K562 (cell line): Measurements from ENCODE around the gene STIM1. TPM values are rescaled to one million over a fixed set of nuclear protein-coding genes. Genes with fewer than 3 reads are reported as not detected.

Experiments
- CEBPG ChIP-seq, 3 experiments: fragments of 200-800 bp in 1 of 3; sonication (Bioruptor generic) in 1 of 3; sonication (generic) in 1 of 3; formaldehyde crosslinking in 1 of 3; IDR thresholded peaks in 2 of 3; conservative IDR thresholded peaks in 1 of 3; 2 replicates each; pipeline versions ENCODE4 v1.6.1 to v1.8.0; 2016 to 2022; ENCODE audit warnings: missing compliant biosample characterization in 2 of 3, missing genetic modification characterization in 2 of 3, mild to moderate bottlenecking in 1 of 3, missing genetic modification reagents in 1 of 3
- CSDE1 ChIP-seq, 2 experiments: fragments of 450-650 bp; IDR thresholded peaks; 2 replicates each; pipeline ENCODE4 v1.6.1; 2016; ENCODE audit warnings: mild to moderate bottlenecking in 1 of 2
- GTF2E2 ChIP-seq: fragments of 200-800 bp; sonication (Bioruptor generic); IDR thresholded peaks from 2 replicates; pipeline ENCODE4 v1.6.1; 2016; ENCODE audit warnings: missing genetic modification characterization, missing compliant biosample characterization
- HDAC8 ChIP-seq: fragments of 450-650 bp; IDR thresholded peaks from 2 replicates; pipeline ENCODE4 v1.6.1; 2016; ENCODE audit warnings: mild to moderate bottlenecking, missing genetic modification characterization, moderate library complexity, missing compliant biosample characterization
- HIVEP1 ChIP-seq: fragments of 250-450 bp; sonication (Bioruptor Pico); IDR thresholded peaks from 2 replicates; pipeline ENCODE4 v1.4.0; 2020; ENCODE audit warnings: mild to moderate bottlenecking
- TCF3 ChIP-seq: sonication (generic); formaldehyde crosslinking; IDR thresholded peaks from 2 replicates; pipeline ENCODE4 v1.4.0; 2020; ENCODE audit warnings: mild to moderate bottlenecking, missing genetic modification reagents
- U2AF1 ChIP-seq: fragments of 200-400 bp; formaldehyde crosslinking; optimal IDR thresholded peaks from 2 replicates; pipeline ENCODE3; 2017; ENCODE audit warnings: mild to moderate bottlenecking, low read depth, low read length, moderate library complexity
- XRCC3 ChIP-seq: fragments of 450-650 bp; IDR thresholded peaks from 2 replicates; pipeline ENCODE4 v1.6.1; 2017; ENCODE audit warnings: mild to moderate bottlenecking, moderate library complexity
- ZKSCAN1 ChIP-seq: fragments of 150-350 bp; IDR thresholded peaks from 2 replicates; pipeline ENCODE4 v1.6.1; 2016; ENCODE audit warnings: low read depth, low read length
- ZNF175 ChIP-seq: fragments of 200-800 bp; sonication (Bioruptor generic); IDR thresholded peaks from 2 replicates; pipeline ENCODE4 v1.6.1; 2016; ENCODE audit warnings: low read depth, mild to moderate bottlenecking, missing genetic modification characterization, missing compliant biosample characterization
- ZNF23 ChIP-seq: fragments of 250-450 bp; sonication (Bioruptor Pico); IDR thresholded peaks from 2 replicates; pipeline ENCODE4 v1.4.0; 2020; ENCODE audit warnings: mild to moderate bottlenecking
- ZNF436 ChIP-seq: fragments of 250-450, 450-650 bp; sonication (Bioruptor Pico); formaldehyde crosslinking; IDR thresholded peaks from 2 replicates; pipeline ENCODE4 v1.7.0; 2020; ENCODE audit warnings: mild to moderate bottlenecking
- polyA plus RNA-seq, 8 experiments: library from polyadenylated mRNA; depleted of rRNA in 4 of 8; stranded (reverse) in 5 of 8; unstranded in 3 of 8; fragments of >200 nt; fragmentation: Nextera tagmentation in 2 of 8; fragmentation: Illumina TruSeq in 1 of 8; extraction: Ambion mirVana in 2 of 8; extraction: Trizol in 1 of 8; gene quantifications; 2 replicates each; pipeline versions ENCODE4 v1.2.1 to v1.2.3, GENCODE V29; 2011 to 2014; ENCODE audit warnings: inconsistent platforms in 1 of 8, missing spikeins in 1 of 8
- total RNA-seq, 7 experiments: library from RNA; depleted of rRNA in 6 of 7; stranded (reverse); fragments of >200 nt in 6 of 7; fragmentation: Illumina TruSeq in 2 of 7; extraction: Trizol in 2 of 7; gene quantifications; 2 replicates each; pipeline versions ENCODE4 v1.2.1 to v1.2.3, GENCODE V29; 2011 to 2021; ENCODE audit warnings: low replicate concordance in 1 of 7
- TF ChIP-seq, protein P1 (sequence below): fragments of 450-650 bp; formaldehyde crosslinking; IDR thresholded peaks from 2 replicates; pipeline ENCODE4 v1.4.0; 2020; ENCODE audit warnings: mild to moderate bottlenecking, mixed read lengths
- TF ChIP-seq, protein P2 (sequence below): fragments of 250-450 bp; sonication (Bioruptor Pico); IDR thresholded peaks from 2 replicates; pipeline ENCODE4 v1.4.0; 2020; ENCODE audit warnings: borderline replicate concordance
- TF ChIP-seq, protein P3 (sequence below): fragments of 250-450 bp; sonication (Bioruptor Pico); IDR thresholded peaks from 2 replicates; pipeline ENCODE4 v1.9.0; 2021; ENCODE audit warnings: mild to moderate bottlenecking, inconsistent platforms
- TF ChIP-seq, protein P4 (sequence below): sonication (generic); formaldehyde crosslinking; IDR thresholded peaks from 2 replicates; pipeline ENCODE4 v1.8.1; 2023; ENCODE audit warnings: mild to moderate bottlenecking, missing genetic modification reagents
- TF ChIP-seq, protein P5 (sequence below), 2 experiments: fragments of 250-450 bp in 1 of 2; fragments of 450-650 bp in 1 of 2; sonication (Bioruptor Pico) in 1 of 2; IDR thresholded peaks; 2 replicates each; pipeline versions ENCODE4 v1.6.1 to v1.8.0; 2016 to 2021; ENCODE audit warnings: mild to moderate bottlenecking in 2 of 2, moderate library complexity in 2 of 2, missing compliant biosample characterization in 1 of 2, missing genetic modification characterization in 1 of 2
- TF ChIP-seq, protein P6 (sequence below): sonication (generic); formaldehyde crosslinking; IDR thresholded peaks from 2 replicates; pipeline ENCODE4 v1.8.1; 2022; ENCODE audit warnings: missing genetic modification reagents

STIM1 gene
- total and polyA plus RNA-seq, 9 of the 15 experiments (the other 6 are each of a cell fraction or from before 2014, with no cell fraction given) = 7.7 to 50.5 (median 22.5) TPM

DNA sequence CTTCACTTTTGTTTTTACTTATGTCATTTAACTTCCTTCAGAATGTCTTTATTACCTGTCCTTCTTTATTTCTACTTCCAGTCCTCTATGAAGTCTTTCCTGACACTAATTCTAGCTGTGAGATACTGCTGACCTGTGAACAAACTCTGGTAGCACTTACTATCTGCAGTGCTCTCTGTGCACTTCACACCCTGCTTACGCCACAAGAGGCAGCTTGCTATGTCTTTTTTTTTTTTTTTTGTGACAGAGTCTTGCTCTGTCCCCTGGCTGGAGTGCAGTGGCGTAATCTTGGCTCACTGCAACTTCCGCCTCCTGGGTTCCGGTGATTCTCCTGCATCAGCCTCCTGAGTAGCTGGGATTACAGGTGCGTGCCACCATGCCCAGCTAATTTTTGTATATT lies 10.7 kb downstream of the STIM1 start (continued):
- TF ChIP-seq, protein P1, sequence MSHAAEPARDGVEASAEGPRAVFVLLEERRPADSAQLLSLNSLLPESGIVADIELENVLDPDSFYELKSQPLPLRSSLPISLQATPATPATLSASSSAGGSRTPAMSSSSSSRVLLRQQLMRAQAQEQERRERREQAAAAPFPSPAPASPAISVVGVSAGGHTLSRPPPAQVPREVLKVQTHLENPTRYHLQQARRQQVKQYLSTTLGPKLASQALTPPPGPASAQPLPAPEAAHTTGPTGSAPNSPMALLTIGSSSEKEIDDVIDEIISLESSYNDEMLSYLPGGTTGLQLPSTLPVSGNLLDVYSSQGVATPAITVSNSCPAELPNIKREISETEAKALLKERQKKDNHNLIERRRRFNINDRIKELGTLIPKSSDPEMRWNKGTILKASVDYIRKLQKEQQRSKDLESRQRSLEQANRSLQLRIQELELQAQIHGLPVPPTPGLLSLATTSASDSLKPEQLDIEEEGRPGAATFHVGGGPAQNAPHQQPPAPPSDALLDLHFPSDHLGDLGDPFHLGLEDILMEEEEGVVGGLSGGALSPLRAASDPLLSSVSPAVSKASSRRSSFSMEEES = no peak
- TF ChIP-seq HDAC8 (tag) (no peak), ZNF175 (CRISPR knock-in tag) (peak; percentile 29; the same call in 1 of the 2 replicates), ZKSCAN1 (no peak), U2AF1 (no peak), GTF2E2 (tag) (no peak), CSDE1 (IDR thresholded peaks at IDR 0.05) (no peak), ZNF436 (CRISPR knock-in tag) (no peak), HIVEP1 (CRISPR knock-in tag) (no peak), XRCC3 (no peak), ZNF23 (CRISPR knock-in tag) (no peak), CEBPG (CRISPR knock-in tag; IDR thresholded peaks at IDR 0.05) (peak; percentile 42), CEBPG (tag; conservative IDR thresholded peaks at IDR 0.05 in 1 of 2, IDR thresholded peaks at IDR 0.05 in 1 of 2) (peak; percentile 55 to 66; a peak in 3 of 4 replicates), TCF3 (CRISPR knock-in tag) (no peak; the same call in 1 of the 2 replicates)
- TF ChIP-seq, protein P2, sequence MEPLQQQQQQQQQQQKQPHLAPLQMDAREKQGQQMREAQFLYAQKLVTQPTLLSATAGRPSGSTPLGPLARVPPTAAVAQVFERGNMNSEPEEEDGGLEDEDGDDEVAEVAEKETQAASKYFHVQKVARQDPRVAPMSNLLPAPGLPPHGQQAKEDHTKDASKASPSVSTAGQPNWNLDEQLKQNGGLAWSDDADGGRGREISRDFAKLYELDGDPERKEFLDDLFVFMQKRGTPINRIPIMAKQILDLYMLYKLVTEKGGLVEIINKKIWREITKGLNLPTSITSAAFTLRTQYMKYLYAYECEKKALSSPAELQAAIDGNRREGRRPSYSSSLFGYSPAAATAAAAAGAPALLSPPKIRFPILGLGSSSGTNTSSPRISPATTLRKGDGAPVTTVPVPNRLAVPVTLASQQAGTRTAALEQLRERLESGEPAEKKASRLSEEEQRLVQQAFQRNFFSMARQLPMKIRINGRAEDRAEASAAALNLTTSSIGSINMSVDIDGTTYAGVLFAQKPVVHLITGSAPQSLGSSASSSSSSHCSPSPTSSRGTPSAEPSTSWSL (CRISPR knock-in tag) = no peak
- TF ChIP-seq, protein P3, sequence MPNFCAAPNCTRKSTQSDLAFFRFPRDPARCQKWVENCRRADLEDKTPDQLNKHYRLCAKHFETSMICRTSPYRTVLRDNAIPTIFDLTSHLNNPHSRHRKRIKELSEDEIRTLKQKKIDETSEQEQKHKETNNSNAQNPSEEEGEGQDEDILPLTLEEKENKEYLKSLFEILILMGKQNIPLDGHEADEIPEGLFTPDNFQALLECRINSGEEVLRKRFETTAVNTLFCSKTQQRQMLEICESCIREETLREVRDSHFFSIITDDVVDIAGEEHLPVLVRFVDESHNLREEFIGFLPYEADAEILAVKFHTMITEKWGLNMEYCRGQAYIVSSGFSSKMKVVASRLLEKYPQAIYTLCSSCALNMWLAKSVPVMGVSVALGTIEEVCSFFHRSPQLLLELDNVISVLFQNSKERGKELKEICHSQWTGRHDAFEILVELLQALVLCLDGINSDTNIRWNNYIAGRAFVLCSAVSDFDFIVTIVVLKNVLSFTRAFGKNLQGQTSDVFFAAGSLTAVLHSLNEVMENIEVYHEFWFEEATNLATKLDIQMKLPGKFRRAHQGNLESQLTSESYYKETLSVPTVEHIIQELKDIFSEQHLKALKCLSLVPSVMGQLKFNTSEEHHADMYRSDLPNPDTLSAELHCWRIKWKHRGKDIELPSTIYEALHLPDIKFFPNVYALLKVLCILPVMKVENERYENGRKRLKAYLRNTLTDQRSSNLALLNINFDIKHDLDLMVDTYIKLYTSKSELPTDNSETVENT (CRISPR knock-in tag) = no peak
- TF ChIP-seq, protein P4, sequence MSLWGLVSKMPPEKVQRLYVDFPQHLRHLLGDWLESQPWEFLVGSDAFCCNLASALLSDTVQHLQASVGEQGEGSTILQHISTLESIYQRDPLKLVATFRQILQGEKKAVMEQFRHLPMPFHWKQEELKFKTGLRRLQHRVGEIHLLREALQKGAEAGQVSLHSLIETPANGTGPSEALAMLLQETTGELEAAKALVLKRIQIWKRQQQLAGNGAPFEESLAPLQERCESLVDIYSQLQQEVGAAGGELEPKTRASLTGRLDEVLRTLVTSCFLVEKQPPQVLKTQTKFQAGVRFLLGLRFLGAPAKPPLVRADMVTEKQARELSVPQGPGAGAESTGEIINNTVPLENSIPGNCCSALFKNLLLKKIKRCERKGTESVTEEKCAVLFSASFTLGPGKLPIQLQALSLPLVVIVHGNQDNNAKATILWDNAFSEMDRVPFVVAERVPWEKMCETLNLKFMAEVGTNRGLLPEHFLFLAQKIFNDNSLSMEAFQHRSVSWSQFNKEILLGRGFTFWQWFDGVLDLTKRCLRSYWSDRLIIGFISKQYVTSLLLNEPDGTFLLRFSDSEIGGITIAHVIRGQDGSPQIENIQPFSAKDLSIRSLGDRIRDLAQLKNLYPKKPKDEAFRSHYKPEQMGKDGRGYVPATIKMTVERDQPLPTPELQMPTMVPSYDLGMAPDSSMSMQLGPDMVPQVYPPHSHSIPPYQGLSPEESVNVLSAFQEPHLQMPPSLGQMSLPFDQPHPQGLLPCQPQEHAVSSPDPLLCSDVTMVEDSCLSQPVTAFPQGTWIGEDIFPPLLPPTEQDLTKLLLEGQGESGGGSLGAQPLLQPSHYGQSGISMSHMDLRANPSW (CRISPR knock-in tag) = no peak
- TF ChIP-seq, protein P5, sequence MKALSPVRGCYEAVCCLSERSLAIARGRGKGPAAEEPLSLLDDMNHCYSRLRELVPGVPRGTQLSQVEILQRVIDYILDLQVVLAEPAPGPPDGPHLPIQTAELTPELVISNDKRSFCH (CRISPR knock-in tag; IDR thresholded peaks at IDR 0.05) = no peak
- TF ChIP-seq, protein P5 (tag; IDR thresholded peaks at IDR 0.05) = no peak
- TF ChIP-seq, protein P6, sequence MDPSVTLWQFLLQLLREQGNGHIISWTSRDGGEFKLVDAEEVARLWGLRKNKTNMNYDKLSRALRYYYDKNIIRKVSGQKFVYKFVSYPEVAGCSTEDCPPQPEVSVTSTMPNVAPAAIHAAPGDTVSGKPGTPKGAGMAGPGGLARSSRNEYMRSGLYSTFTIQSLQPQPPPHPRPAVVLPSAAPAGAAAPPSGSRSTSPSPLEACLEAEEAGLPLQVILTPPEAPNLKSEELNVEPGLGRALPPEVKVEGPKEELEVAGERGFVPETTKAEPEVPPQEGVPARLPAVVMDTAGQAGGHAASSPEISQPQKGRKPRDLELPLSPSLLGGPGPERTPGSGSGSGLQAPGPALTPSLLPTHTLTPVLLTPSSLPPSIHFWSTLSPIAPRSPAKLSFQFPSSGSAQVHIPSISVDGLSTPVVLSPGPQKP = no peak
